ENCODE results near the gene LRIT1.

Gene LRIT1

GRCh38 chr10:84225427-84226173 lies 15.7 kb downstream of the LRIT1 start, which contains the start of gene LRIT2:
LRIT2 (minus strand) TSS chr10:84225544; CDS start chr10:84225520, 24 bp downstream.
- no peak within 1 kb of the TSS for H3K4me3 ChIP-seq (ENCODE audit: low read depth, low read length)
- DNase-seq (ENCODE audit: low read depth) = no peak
- TF ChIP-seq MYC (IDR thresholded peaks at IDR 0.05; ENCODE audit: low read depth, low read length) = no peak

DNA sequence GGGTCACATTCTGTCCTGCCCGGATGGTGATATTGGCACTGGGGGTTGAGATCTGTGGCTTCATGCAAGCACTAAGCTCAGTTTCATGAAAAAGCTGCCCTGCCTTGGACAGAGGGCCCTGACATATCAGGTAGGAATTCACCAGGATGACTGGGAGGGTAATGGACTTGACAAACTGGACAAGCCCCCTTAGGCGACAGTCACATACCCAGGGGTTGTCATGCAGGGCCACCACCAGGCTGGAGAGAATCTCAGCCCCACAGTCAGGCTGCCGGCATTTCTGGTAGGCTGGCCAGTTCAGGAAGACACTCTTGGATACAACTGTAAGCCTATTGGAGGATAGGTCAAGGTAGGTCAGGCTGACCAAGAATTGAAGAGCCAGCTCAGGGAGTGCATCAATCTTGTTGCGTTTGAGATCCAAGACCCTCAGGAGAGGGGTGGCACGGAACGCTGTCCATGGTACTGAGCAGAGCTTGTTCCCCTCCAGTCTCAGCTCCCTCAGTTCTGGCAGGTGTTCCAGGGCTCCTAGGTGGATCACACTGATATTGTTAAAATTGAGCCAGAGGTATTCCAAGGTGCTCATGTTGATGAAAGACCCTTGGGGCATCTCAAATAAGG lies 16.8 kb downstream of the LRIT1 start:
- TF ChIP-seq, protein P1, sequence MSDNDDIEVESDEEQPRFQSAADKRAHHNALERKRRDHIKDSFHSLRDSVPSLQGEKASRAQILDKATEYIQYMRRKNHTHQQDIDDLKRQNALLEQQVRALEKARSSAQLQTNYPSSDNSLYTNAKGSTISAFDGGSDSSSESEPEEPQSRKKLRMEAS (IDR thresholded peaks at IDR 0.05; ENCODE audit: low read depth, low read length) = no peak
- no peak for TF ChIP-seq MYC (IDR thresholded peaks at IDR 0.05; ENCODE audit: low read depth, low read length)
- TF ChIP-seq, protein P2, sequence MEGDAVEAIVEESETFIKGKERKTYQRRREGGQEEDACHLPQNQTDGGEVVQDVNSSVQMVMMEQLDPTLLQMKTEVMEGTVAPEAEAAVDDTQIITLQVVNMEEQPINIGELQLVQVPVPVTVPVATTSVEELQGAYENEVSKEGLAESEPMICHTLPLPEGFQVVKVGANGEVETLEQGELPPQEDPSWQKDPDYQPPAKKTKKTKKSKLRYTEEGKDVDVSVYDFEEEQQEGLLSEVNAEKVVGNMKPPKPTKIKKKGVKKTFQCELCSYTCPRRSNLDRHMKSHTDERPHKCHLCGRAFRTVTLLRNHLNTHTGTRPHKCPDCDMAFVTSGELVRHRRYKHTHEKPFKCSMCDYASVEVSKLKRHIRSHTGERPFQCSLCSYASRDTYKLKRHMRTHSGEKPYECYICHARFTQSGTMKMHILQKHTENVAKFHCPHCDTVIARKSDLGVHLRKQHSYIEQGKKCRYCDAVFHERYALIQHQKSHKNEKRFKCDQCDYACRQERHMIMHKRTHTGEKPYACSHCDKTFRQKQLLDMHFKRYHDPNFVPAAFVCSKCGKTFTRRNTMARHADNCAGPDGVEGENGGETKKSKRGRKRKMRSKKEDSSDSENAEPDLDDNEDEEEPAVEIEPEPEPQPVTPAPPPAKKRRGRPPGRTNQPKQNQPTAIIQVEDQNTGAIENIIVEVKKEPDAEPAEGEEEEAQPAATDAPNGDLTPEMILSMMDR (IDR thresholded peaks at IDR 0.05; ENCODE audit: low read depth, low read length) = no peak
- no peak for TF ChIP-seq POLR2A (IDR thresholded peaks at IDR 0.05; ENCODE audit: extremely low read depth, insufficient read length)
- no peak overlapping the region for H3K4me3 ChIP-seq (ENCODE audit: low read depth, low read length)
- peak; percentile 30 for DNase-seq (ENCODE audit: low read depth)

- DNase-seq (ENCODE audit: low read depth) = no peak
- TF ChIP-seq, protein P1 (IDR thresholded peaks at IDR 0.05; ENCODE audit: low read depth, low read length) = no peak
- TF ChIP-seq, protein P2 (IDR thresholded peaks at IDR 0.05; ENCODE audit: low read depth, low read length) = no peak
- TF ChIP-seq POLR2A (IDR thresholded peaks at IDR 0.05; ENCODE audit: extremely low read depth, insufficient read length) (no peak), MYC (IDR thresholded peaks at IDR 0.05; ENCODE audit: low read depth, low read length) (no peak)
- H3K4me3 ChIP-seq (ENCODE audit: low read depth, low read length) = no peak overlapping the region
Measured at GRCh38 chr10:84221916-84222315, 19.4 kb downstream of the LRIT1 start.

GRCh38 chr10:84217746-84218145 lies 23.6 kb downstream of the LRIT1 start:
- no peak for DNase-seq (ENCODE audit: low read depth)
- TF ChIP-seq POLR2A (IDR thresholded peaks at IDR 0.05; ENCODE audit: extremely low read depth, insufficient read length) (no peak), MYC (IDR thresholded peaks at IDR 0.05; ENCODE audit: low read depth, low read length) (no peak)
- TF ChIP-seq, protein P2 (IDR thresholded peaks at IDR 0.05; ENCODE audit: low read depth, low read length) = no peak
- TF ChIP-seq, protein P1 (IDR thresholded peaks at IDR 0.05; ENCODE audit: low read depth, low read length) = no peak
- no peak overlapping the region for H3K4me3 ChIP-seq (ENCODE audit: low read depth, low read length)

- TF ChIP-seq, protein P1 (IDR thresholded peaks at IDR 0.05; ENCODE audit: low read depth, low read length) = no peak
- TF ChIP-seq, protein P2 (IDR thresholded peaks at IDR 0.05; ENCODE audit: low read depth, low read length) = no peak
- TF ChIP-seq POLR2A (IDR thresholded peaks at IDR 0.05; ENCODE audit: extremely low read depth, insufficient read length) (no peak), MYC (IDR thresholded peaks at IDR 0.05; ENCODE audit: low read depth, low read length) (no peak)
- no peak for DNase-seq (ENCODE audit: low read depth)
- no peak overlapping the region for H3K4me3 ChIP-seq (ENCODE audit: low read depth, low read length)
Measured at GRCh38 chr10:84216834-84217233, 24.5 kb downstream of the LRIT1 start.

DNA sequence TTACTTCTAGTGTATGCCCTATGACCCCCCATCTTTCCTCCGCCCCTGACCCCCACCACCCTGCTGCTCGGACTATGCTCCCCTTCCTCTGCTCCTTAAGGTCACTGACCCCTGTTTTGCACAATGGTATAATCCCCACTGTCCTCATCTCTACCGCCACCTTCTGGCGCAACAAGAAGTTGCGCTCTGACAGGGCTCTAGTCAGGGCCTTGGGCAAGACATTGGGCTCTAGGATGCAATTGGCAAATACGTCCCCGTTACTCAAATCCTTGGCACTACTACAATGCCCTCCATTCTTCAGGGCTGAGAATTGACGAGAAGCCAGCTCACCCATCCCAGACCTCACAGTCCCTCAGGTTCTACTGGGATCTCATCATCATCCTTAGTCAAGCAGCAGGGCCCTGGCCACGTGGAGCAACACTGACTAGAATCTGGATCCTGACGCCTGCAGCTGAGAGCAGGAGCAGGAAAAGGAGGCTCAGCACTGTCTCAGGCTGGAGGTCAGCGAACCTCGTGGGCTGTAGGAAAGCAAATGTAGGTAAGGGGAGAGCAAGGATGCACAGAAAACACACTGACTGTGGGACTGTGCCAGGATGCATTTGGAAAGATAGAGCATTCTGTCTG lies 26.6 kb downstream of the LRIT1 start:
- DNase-seq (ENCODE audit: low read depth) = peak; percentile 62
- H3K4me3 ChIP-seq (ENCODE audit: low read depth, low read length) = no peak overlapping the region
- TF ChIP-seq POLR2A (IDR thresholded peaks at IDR 0.05; ENCODE audit: extremely low read depth, insufficient read length) (no peak), MYC (IDR thresholded peaks at IDR 0.05; ENCODE audit: low read depth, low read length) (no peak)
- TF ChIP-seq, protein P2 (IDR thresholded peaks at IDR 0.05; ENCODE audit: low read depth, low read length) = peak; percentile 81
- TF ChIP-seq, protein P1 (IDR thresholded peaks at IDR 0.05; ENCODE audit: low read depth, low read length) = no peak
